ENCODE results near the gene OTUB1. TPM values are rescaled to one million over a fixed set of nuclear protein-coding genes. Genes with fewer than 3 reads are reported as not detected.

The OTUB1 gene
- total and polyA plus RNA-seq, 5 donors: 44.9 to 62.4 (median 52.9) TPM

- H3K4me1 ChIP-seq (ENCODE audit: control insufficient read depth, insufficient read depth, low read length): no peaks in the 10 kb centered on the region
- WGBS: 92% methylated on average over 35 of the region's 35 CpGs
- H3K27ac ChIP-seq (ENCODE audit: low read length): no peak overlapping the region
- no peaks in the 10 kb centered on the region for H3K9me3 ChIP-seq (ENCODE audit: control insufficient read depth, low read length)
- intact Hi-C loops (cut with DNase I): no loop called here
- H3K27me3 ChIP-seq (ENCODE audit: control insufficient read depth, insufficient read depth): no peaks in the 10 kb centered on the region
- no peak overlapping the region for H3K4me3 ChIP-seq (ENCODE audit: low read length)
- ATAC-seq (no peak), DNase-seq (no peak)
Observed at GRCh38 chr11:64015935-64016845, 30.0 kb downstream of the OTUB1 start.

GRCh38 chr11:64017945-64018224 lies 31.6 kb downstream of the OTUB1 start:
- 84% methylated on average over 7 of the region's 7 CpGs for WGBS
- H3K4me3 ChIP-seq (ENCODE audit: low read length): no peak overlapping the region
- no peaks in the 10 kb centered on the region for H3K27me3 ChIP-seq (ENCODE audit: control insufficient read depth, insufficient read depth)
- intact Hi-C loops (cut with DNase I): no loop called here
- ATAC-seq (no peak), DNase-seq (no peak)
- H3K27ac ChIP-seq (ENCODE audit: low read length): no peak overlapping the region
- H3K4me1 ChIP-seq (ENCODE audit: control insufficient read depth, insufficient read depth, low read length): no peaks in the 10 kb centered on the region
- H3K9me3 ChIP-seq (ENCODE audit: control insufficient read depth, low read length): no peaks in the 10 kb centered on the region

- H3K4me3 ChIP-seq (ENCODE audit: low read length): no peak overlapping the region
- no peak for DNase-seq
- H3K27me3 ChIP-seq (ENCODE audit: control insufficient read depth, insufficient read depth): no peaks in the 10 kb centered on the region
- H3K9me3 ChIP-seq (ENCODE audit: control insufficient read depth, low read length): no peaks in the 10 kb centered on the region
- H3K27ac ChIP-seq (ENCODE audit: low read length): no peak overlapping the region
- ATAC-seq: no peak
- peaks cover under 1% of the 10 kb centered on the region for H3K4me1 ChIP-seq (ENCODE audit: control insufficient read depth, insufficient read depth, low read length)
- intact Hi-C loops (cut with DNase I): no loop called here
- WGBS: 89% methylated on average over 8 of the region's 8 CpGs
Observed at GRCh38 chr11:64018310-64018709, 32.1 kb downstream of the OTUB1 start.

GRCh38 chr11:64019106-64020037 lies 33.1 kb downstream of the OTUB1 start:
- 75% methylated on average over 27 of the region's 27 CpGs for WGBS
- intact Hi-C loops (cut with DNase I): no loop called here
- no peak overlapping the region for H3K27ac ChIP-seq (ENCODE audit: low read length)
- no peaks in the 10 kb centered on the region for H3K9me3 ChIP-seq (ENCODE audit: control insufficient read depth, low read length)
- DNase-seq (peak in 1 of 3 donors; percentile 76), ATAC-seq (peak; percentile 6 to 20)
- H3K4me1 ChIP-seq (ENCODE audit: control insufficient read depth, insufficient read depth, low read length): peaks cover 3% of the 10 kb centered on the region
- no peak overlapping the region for H3K4me3 ChIP-seq (ENCODE audit: low read length)
- H3K27me3 ChIP-seq (ENCODE audit: control insufficient read depth, insufficient read depth): no peaks in the 10 kb centered on the region

GRCh38 chr11:64020976-64021756 lies 34.9 kb downstream of the OTUB1 start:
- DNase-seq (no peak), ATAC-seq (peak in 1 of 2 donors; percentile 4)
- H3K4me1 ChIP-seq (ENCODE audit: control insufficient read depth, insufficient read depth, low read length): peaks cover 3% of the 10 kb centered on the region
- H3K27me3 ChIP-seq (ENCODE audit: control insufficient read depth, insufficient read depth): no peaks in the 10 kb centered on the region
- H3K9me3 ChIP-seq (ENCODE audit: control insufficient read depth, low read length): no peaks in the 10 kb centered on the region
- H3K27ac ChIP-seq (ENCODE audit: low read length): no peak overlapping the region
- WGBS: 79% methylated on average over 22 of the region's 22 CpGs
- H3K4me3 ChIP-seq (ENCODE audit: low read length): no peak overlapping the region
- intact Hi-C loops (cut with DNase I): no loop called here

- peak in 1 of 3 donors; percentile 80 for DNase-seq
- Histone ChIP-seq H3K9me3 (ENCODE audit: control insufficient read depth, low read length) (no peaks in the 10 kb centered on the region), H3K27ac (ENCODE audit: low read length) (no peak overlapping the region), H3K27me3 (ENCODE audit: control insufficient read depth, insufficient read depth) (no peaks in the 10 kb centered on the region), H3K4me3 (ENCODE audit: low read length) (no peak overlapping the region), H3K4me1 (ENCODE audit: control insufficient read depth, insufficient read depth, low read length) (peaks cover 3% of the 10 kb centered on the region)
- 49% methylated on average over 10 of the region's 10 CpGs for WGBS
- peak in 1 of 2 donors; percentile 42 for ATAC-seq
- intact Hi-C loops (cut with DNase I): no loop called here
Observed at GRCh38 chr11:64021757-64022093, 35.5 kb downstream of the OTUB1 start.

GRCh38 chr11:64022125-64022784 lies 36.0 kb downstream of the OTUB1 start:
- no peak for ATAC-seq
- Histone ChIP-seq H3K4me3 (ENCODE audit: low read length) (no peak overlapping the region), H3K27ac (ENCODE audit: low read length) (no peak overlapping the region), H3K9me3 (ENCODE audit: control insufficient read depth, low read length) (no peaks in the 10 kb centered on the region), H3K4me1 (ENCODE audit: control insufficient read depth, insufficient read depth, low read length) (peaks cover 3% of the 10 kb centered on the region), H3K27me3 (ENCODE audit: control insufficient read depth, insufficient read depth) (no peaks in the 10 kb centered on the region)
- DNase-seq: no peak
- 77% methylated on average over 14 of the region's 14 CpGs for WGBS
- intact Hi-C loops (cut with DNase I): no loop called here

GRCh38 chr11:64023712-64024710 lies 37.8 kb downstream of the OTUB1 start:
- peak in 1 of 2 donors; percentile 31 for ATAC-seq
- H3K4me3 ChIP-seq (ENCODE audit: low read length): no peak overlapping the region
- H3K4me1 ChIP-seq (ENCODE audit: control insufficient read depth, insufficient read depth, low read length): peaks cover 3% of the 10 kb centered on the region
- peak in 2 of 3 donors; percentile 77 to 78 for DNase-seq
- peak overlapping the region; percentile 34 for H3K27ac ChIP-seq (ENCODE audit: low read length)
- H3K9me3 ChIP-seq (ENCODE audit: control insufficient read depth, low read length): no peaks in the 10 kb centered on the region
- intact Hi-C loops (cut with DNase I): no loop called here
- 75% methylated on average over 20 of the region's 20 CpGs for WGBS
- no peaks in the 10 kb centered on the region for H3K27me3 ChIP-seq (ENCODE audit: control insufficient read depth, insufficient read depth)

- WGBS: 83% methylated on average over 4 of the region's 4 CpGs
- H3K9me3 ChIP-seq (ENCODE audit: control insufficient read depth, low read length): no peaks in the 10 kb centered on the region
- ATAC-seq (no peak), DNase-seq (no peak)
- H3K27ac ChIP-seq (ENCODE audit: low read length): no peak overlapping the region
- peaks cover 3% of the 10 kb centered on the region for H3K4me1 ChIP-seq (ENCODE audit: control insufficient read depth, insufficient read depth, low read length)
- intact Hi-C loops (cut with DNase I): no loop called here
- H3K27me3 ChIP-seq (ENCODE audit: control insufficient read depth, insufficient read depth): no peaks in the 10 kb centered on the region
- no peak overlapping the region for H3K4me3 ChIP-seq (ENCODE audit: low read length)
Observed at GRCh38 chr11:64025205-64025604, 39.0 kb downstream of the OTUB1 start.
